M059J (cell line): ENCODE data around the gene PRPF38B. TPM values are rescaled to one million over a fixed set of nuclear protein-coding genes. Genes with fewer than 3 reads are reported as not detected.

Source experiments
- total RNA-seq: library from RNA; depleted of rRNA; stranded (reverse); fragments of >200 nt; shearing (Covaris generic); gene quantifications from 2 replicates; pipeline ENCODE4 v1.2.3, GENCODE V29; 2014; rRNA removed

Gene PRPF38B
- total RNA-seq, 1 experiment from 2014 or later = 10.8 TPM

Other genes starting within 250 kb of the PRPF38B start
- gene NBPF6, start 242.0 kb upstream of the PRPF38B start, total RNA-seq = not detected in 2 replicates
- 12.6 and 15.4 TPM in 2 replicates for gene EEIG2, start 132.2 kb upstream of the PRPF38B start, total RNA-seq
- gene HENMT1, start 31.2 kb upstream of the PRPF38B start, total RNA-seq = not detected in 2 replicates
- not detected in 2 replicates for gene FNDC7, start 20.6 kb downstream of the PRPF38B start, total RNA-seq
- gene STXBP3, start 54.4 kb downstream of the PRPF38B start, total RNA-seq = 55.4 and 57.3 TPM in 2 replicates
- 0.37 and 2.3 TPM in 2 replicates for gene AKNAD1, start 164.8 kb downstream of the PRPF38B start, total RNA-seq
- 50.1 and 69.1 TPM in 2 replicates for gene GPSM2, start 184.7 kb downstream of the PRPF38B start, total RNA-seq